ENCODE data around the gene RDX.

The RDX gene

GRCh38 chr11:110162216-110162615 lies 134.2 kb downstream of the RDX start:
- no peak for DNase-seq

- DNase-seq = no peak
Observed at GRCh38 chr11:110161061-110161460, 135.4 kb downstream of the RDX start.

- DNase-seq = no peak
Observed at GRCh38 chr11:110160437-110160836, 136.0 kb downstream of the RDX start.

GRCh38 chr11:110160016-110160415 lies 136.4 kb downstream of the RDX start:
- DNase-seq = no peak

GRCh38 chr11:110159476-110159875 lies 136.9 kb downstream of the RDX start:
- DNase-seq = no peak

- DNase-seq = no peak
Observed at GRCh38 chr11:110158317-110159200, 137.9 kb downstream of the RDX start.

- DNase-seq = no peak
Observed at GRCh38 chr11:110156503-110156902, 139.9 kb downstream of the RDX start.

- DNase-seq = no peak
Observed at GRCh38 chr11:110153474-110153873, 142.9 kb downstream of the RDX start.

- no peak for DNase-seq
Observed at GRCh38 chr11:110152199-110152598, 144.2 kb downstream of the RDX start.

- DNase-seq = no peak
Observed at GRCh38 chr11:110148775-110149744, 147.4 kb downstream of the RDX start.

- DNase-seq = no peak
Observed at GRCh38 chr11:110147962-110148709, 148.3 kb downstream of the RDX start.

GRCh38 chr11:110141812-110142211 lies 154.6 kb downstream of the RDX start:
- no peak for DNase-seq

- no peak for DNase-seq
Observed at GRCh38 chr11:110134110-110134509, 162.3 kb downstream of the RDX start.

- no peak for DNase-seq
Observed at GRCh38 chr11:110133160-110133559, 163.3 kb downstream of the RDX start.

- no peak for DNase-seq
Observed at GRCh38 chr11:110131386-110132123, 164.9 kb downstream of the RDX start.

GRCh38 chr11:110130642-110131238 lies 165.7 kb downstream of the RDX start:
- no peak for DNase-seq

- no peak for DNase-seq
Observed at GRCh38 chr11:110128161-110128560, 168.3 kb downstream of the RDX start.

- no peak for DNase-seq
Observed at GRCh38 chr11:110126936-110127335, 169.5 kb downstream of the RDX start.

- no peak for DNase-seq
Observed at GRCh38 chr11:110125632-110126031, 170.8 kb downstream of the RDX start.
